B cell (primary cell): ENCODE measurements around the gene HIPK1.

Experiments used
- EZH2 ChIP-seq: IDR thresholded peaks from 2 replicates; pipeline ENCODE4 v1.6.1; 2012; ENCODE audit warnings: borderline replicate concordance, low read depth, mild to moderate bottlenecking, moderate library complexity, low read length; ENCODE audit not compliant: insufficient read depth, poor library complexity, severe bottlenecking
- TF ChIP-seq, protein P1 (sequence below): fragments of 200-600 bp; IDR thresholded peaks from one replicate; pipeline ENCODE4 v1.8.0; 2022; ENCODE audit warnings: antibody characterized with exemption, mild to moderate bottlenecking

GRCh38 chr1:113957984-113958383, 28.9 kb downstream of the HIPK1 start:
- TF ChIP-seq, protein P1, sequence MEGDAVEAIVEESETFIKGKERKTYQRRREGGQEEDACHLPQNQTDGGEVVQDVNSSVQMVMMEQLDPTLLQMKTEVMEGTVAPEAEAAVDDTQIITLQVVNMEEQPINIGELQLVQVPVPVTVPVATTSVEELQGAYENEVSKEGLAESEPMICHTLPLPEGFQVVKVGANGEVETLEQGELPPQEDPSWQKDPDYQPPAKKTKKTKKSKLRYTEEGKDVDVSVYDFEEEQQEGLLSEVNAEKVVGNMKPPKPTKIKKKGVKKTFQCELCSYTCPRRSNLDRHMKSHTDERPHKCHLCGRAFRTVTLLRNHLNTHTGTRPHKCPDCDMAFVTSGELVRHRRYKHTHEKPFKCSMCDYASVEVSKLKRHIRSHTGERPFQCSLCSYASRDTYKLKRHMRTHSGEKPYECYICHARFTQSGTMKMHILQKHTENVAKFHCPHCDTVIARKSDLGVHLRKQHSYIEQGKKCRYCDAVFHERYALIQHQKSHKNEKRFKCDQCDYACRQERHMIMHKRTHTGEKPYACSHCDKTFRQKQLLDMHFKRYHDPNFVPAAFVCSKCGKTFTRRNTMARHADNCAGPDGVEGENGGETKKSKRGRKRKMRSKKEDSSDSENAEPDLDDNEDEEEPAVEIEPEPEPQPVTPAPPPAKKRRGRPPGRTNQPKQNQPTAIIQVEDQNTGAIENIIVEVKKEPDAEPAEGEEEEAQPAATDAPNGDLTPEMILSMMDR, result no peak
- no peak for TF ChIP-seq EZH2
